Mesenchymal stem cell (in vitro differentiated cells and primary cell): ENCODE data around the gene RUSC2.

Experiments used
- DNase-seq: peaks from one replicate; pipeline ENCODE4 v3.0.0-alpha.2; 2013
- H2AFZ ChIP-seq: one replicate; pipeline ENCODE4 v1.6.1; 2013; ENCODE audit warnings: low read depth, mild to moderate bottlenecking, control low read depth, inconsistent platforms, low read length, moderate library complexity
- H2AK5ac ChIP-seq: 2 replicates; pipeline ENCODE4 v1.6.1; 2013; ENCODE audit warnings: low read length, moderate library complexity, mild to moderate bottlenecking, inconsistent platforms; ENCODE audit not compliant: severe bottlenecking
- H2BK120ac ChIP-seq: one replicate; pipeline ENCODE4 v1.6.1; 2013; ENCODE audit warnings: low read depth, mild to moderate bottlenecking, inconsistent platforms, low read length, moderate library complexity
- H2BK12ac ChIP-seq, 2 experiments: one replicate each; pipeline ENCODE4 v1.6.1; 2013; ENCODE audit warnings: inconsistent platforms in 2 of 2, low read length in 2 of 2, mild to moderate bottlenecking in 2 of 2, moderate library complexity in 2 of 2, control low read depth in 1 of 2
- H2BK15ac ChIP-seq: one replicate; pipeline ENCODE4 v1.6.1; 2013; ENCODE audit warnings: mild to moderate bottlenecking, low read depth, inconsistent platforms; ENCODE audit not compliant: poor library complexity, severe bottlenecking
- H2BK5ac ChIP-seq: 2 replicates; pipeline ENCODE4 v1.6.1; 2013; ENCODE audit warnings: low read depth, mild to moderate bottlenecking, low read length, control low read depth, inconsistent platforms; ENCODE audit not compliant: poor library complexity, severe bottlenecking
- H3K14ac ChIP-seq, 2 experiments: one replicate each; pipeline ENCODE4 v1.6.1; 2013; ENCODE audit warnings: inconsistent platforms in 2 of 2, low read length in 2 of 2, control low read depth in 1 of 2, mild to moderate bottlenecking in 1 of 2, moderate library complexity in 1 of 2
- H3K18ac ChIP-seq, 2 experiments: one replicate each; pipeline ENCODE4 v1.6.1; 2013; ENCODE audit warnings: inconsistent platforms in 2 of 2, low read length in 2 of 2, control low read depth in 1 of 2, low read depth in 1 of 2, mild to moderate bottlenecking in 1 of 2
- H3K23ac ChIP-seq, 2 experiments: one replicate each; pipeline ENCODE4 v1.6.1; 2013; ENCODE audit warnings: inconsistent platforms in 2 of 2, low read length in 2 of 2, mild to moderate bottlenecking in 2 of 2, moderate library complexity in 2 of 2, control low read depth in 1 of 2
- H3K27ac ChIP-seq: 2 replicates; pipeline ENCODE4 v1.5.1; 2013; ENCODE audit warnings: mild to moderate bottlenecking, moderate library complexity, low read length, control low read depth, inconsistent platforms; ENCODE audit not compliant: poor library complexity, severe bottlenecking
- H3K27me3 ChIP-seq, 2 experiments: 2 replicates each; pipeline versions ENCODE4 v1.6.1 to v1.7.0; 2013; ENCODE audit warnings: low read length in 2 of 2, mild to moderate bottlenecking in 2 of 2, moderate library complexity in 2 of 2, control low read depth in 1 of 2, inconsistent platforms in 1 of 2; ENCODE audit not compliant: control insufficient read depth in 1 of 2, insufficient read depth in 1 of 2
- H3K36me3 ChIP-seq, 2 experiments: 2 replicates each; pipeline versions ENCODE4 v1.6.1 to v1.7.0; 2013; ENCODE audit warnings: low read length in 2 of 2, control low read depth in 1 of 2, inconsistent platforms in 1 of 2, low read depth in 1 of 2, mild to moderate bottlenecking in 1 of 2; ENCODE audit not compliant: insufficient read depth in 2 of 2, control insufficient read depth in 1 of 2
- H3K4ac ChIP-seq, 2 experiments: one replicate each; pipeline ENCODE4 v1.6.1; 2013; ENCODE audit warnings: inconsistent platforms in 2 of 2, low read length in 2 of 2, mild to moderate bottlenecking in 2 of 2, moderate library complexity in 2 of 2, control low read depth in 1 of 2, low read depth in 1 of 2
- H3K4me1 ChIP-seq: 2 replicates; pipeline ENCODE4 v1.6.1; 2013; ENCODE audit warnings: low read depth, low read length, control low read depth; ENCODE audit not compliant: control insufficient read depth, insufficient read depth
- H3K4me2 ChIP-seq: 2 replicates; pipeline ENCODE4 v1.6.1; 2013; ENCODE audit warnings: low read length, mild to moderate bottlenecking, inconsistent platforms; ENCODE audit not compliant: poor library complexity, severe bottlenecking
- H3K4me3 ChIP-seq, 2 experiments: 2 replicates each; pipeline versions ENCODE4 v1.5.1 to v1.7.0; 2013; ENCODE audit warnings: low read length in 2 of 2, mild to moderate bottlenecking in 2 of 2, control low read depth in 1 of 2, low read depth in 1 of 2; ENCODE audit not compliant: insufficient read depth in 1 of 2
- H3K79me1 ChIP-seq: replicated peaks from 2 replicates; pipeline ENCODE4 v1.6.1; 2013; ENCODE audit warnings: mild to moderate bottlenecking, control low read depth, low read length, inconsistent platforms; ENCODE audit not compliant: poor library complexity, severe bottlenecking
- H3K9ac ChIP-seq: 2 replicates; pipeline ENCODE4 v1.7.0; 2013; ENCODE audit warnings: mild to moderate bottlenecking, low read length, moderate library complexity
- H3K9me3 ChIP-seq: 2 replicates; pipeline ENCODE4 v1.7.0; 2013; ENCODE audit warnings: mild to moderate bottlenecking, low read length; ENCODE audit not compliant: control insufficient read depth
- H4K8ac ChIP-seq: one replicate; pipeline ENCODE4 v1.6.1; 2013; ENCODE audit warnings: inconsistent platforms, mild to moderate bottlenecking, low read length, moderate library complexity
- H4K91ac ChIP-seq: one replicate; pipeline ENCODE4 v1.6.1; 2013; ENCODE audit warnings: mild to moderate bottlenecking, low read length, inconsistent platforms
- WGBS: methylation state at CpG from one replicate; pipeline ENCODE4 v1.1.7; 2013; ENCODE audit warnings: mixed read lengths; 5-methylcytosine and 5-hydroxymethylcytosine counted together

RUSC2 gene

GRCh38 chr9:35499701-35500030 lies 9.8 kb downstream of the RUSC2 start:
- no peak overlapping the region for H2BK12ac ChIP-seq
- no peak overlapping the region for H3K14ac ChIP-seq
- H3K4me1 ChIP-seq = peaks cover 1% of the 10 kb centered on the region
- no peak overlapping the region for H2AK5ac ChIP-seq
- H3K27ac ChIP-seq = no peak overlapping the region
- H3K36me3 ChIP-seq = peaks cover 9 to 22% of the 10 kb centered on the region in 2 experiments
- no peaks in the 10 kb centered on the region for H3K27me3 ChIP-seq
- peaks cover 15% of the 10 kb centered on the region for H3K79me1 ChIP-seq
- WGBS = 100% methylated on average over 1 of the region's 2 CpGs
- no peak overlapping the region for H2AFZ ChIP-seq
- H3K4me2 ChIP-seq = no peak overlapping the region
- H2BK5ac ChIP-seq = no peak overlapping the region
- H3K18ac ChIP-seq = no peak overlapping the region
- no peak overlapping the region for H3K23ac ChIP-seq
- no peak overlapping the region for H3K4ac ChIP-seq
- H4K8ac ChIP-seq = no peak overlapping the region
- no peak overlapping the region for H2BK120ac ChIP-seq
- peak overlapping the region; percentile 47 for H3K9ac ChIP-seq
- no peak overlapping the region for H2BK15ac ChIP-seq
- no peaks in the 10 kb centered on the region for H3K9me3 ChIP-seq
- DNase-seq = no peak
- no peak overlapping the region for H4K91ac ChIP-seq
- no peak overlapping the region for H3K4me3 ChIP-seq

- Histone ChIP-seq H4K8ac (no peak overlapping the region), H3K27ac (no peak overlapping the region), H3K14ac (no peak overlapping the region), H3K9ac (peak overlapping the region; percentile 47), H3K36me3 (peaks cover 9 to 22% of the 10 kb centered on the region in 2 experiments), H2AFZ (no peak overlapping the region), H2BK12ac (no peak overlapping the region), H2BK5ac (no peak overlapping the region), H2AK5ac (no peak overlapping the region), H3K18ac (no peak overlapping the region), H3K4me1 (peaks cover 1% of the 10 kb centered on the region), H3K4me2 (no peak overlapping the region), H3K4me3 (no peak overlapping the region), H3K27me3 (no peaks in the 10 kb centered on the region), H3K4ac (no peak overlapping the region), H4K91ac (no peak overlapping the region), H3K23ac (no peak overlapping the region), H3K79me1 (peaks cover 15% of the 10 kb centered on the region), H2BK120ac (no peak overlapping the region), H3K9me3 (no peaks in the 10 kb centered on the region), H2BK15ac (no peak overlapping the region)
- no CpG with 5 or more reads among the region's 1 CpG for WGBS
- no peak for DNase-seq
Observed at GRCh38 chr9:35500130-35500748, 10.3 kb downstream of the RUSC2 start.

- Histone ChIP-seq H3K14ac (no peak overlapping the region), H2BK12ac (no peak overlapping the region)
- WGBS = 86% methylated on average over 1 of the region's 1 CpG
Observed at GRCh38 chr9:35501946-35502345, 12.0 kb downstream of the RUSC2 start.

GRCh38 chr9:35506359-35506758 lies 16.4 kb downstream of the RUSC2 start:
- H4K91ac ChIP-seq = no peak overlapping the region
- WGBS = 100% methylated on average over 1 of the region's 2 CpGs
- H2AFZ ChIP-seq = no peak overlapping the region
- peaks cover 11% of the 10 kb centered on the region for H3K79me1 ChIP-seq
- H3K23ac ChIP-seq = no peak overlapping the region
- no peak overlapping the region for H2BK120ac ChIP-seq
- no peak overlapping the region for H2AK5ac ChIP-seq
- H3K36me3 ChIP-seq = peaks cover 6 to 17% of the 10 kb centered on the region in 2 experiments
- H3K27ac ChIP-seq = no peak overlapping the region
- H2BK5ac ChIP-seq = no peak overlapping the region
- H3K4me3 ChIP-seq = no peak overlapping the region
- H2BK15ac ChIP-seq = no peak overlapping the region
- no peak overlapping the region for H4K8ac ChIP-seq
- no peak overlapping the region for H2BK12ac ChIP-seq
- no peak overlapping the region for H3K4ac ChIP-seq
- H3K4me2 ChIP-seq = no peak overlapping the region
- H3K27me3 ChIP-seq = no peaks in the 10 kb centered on the region
- no peaks in the 10 kb centered on the region for H3K9me3 ChIP-seq
- no peak for DNase-seq
- H3K9ac ChIP-seq = no peak overlapping the region
- H3K14ac ChIP-seq = no peak overlapping the region
- no peak overlapping the region for H3K18ac ChIP-seq
- peaks cover 6% of the 10 kb centered on the region for H3K4me1 ChIP-seq

More at GRCh38 chr9:35501946-35502345, 12.0 kb downstream of the RUSC2 start:
- Histone ChIP-seq H3K4ac (no peak overlapping the region), H4K91ac (no peak overlapping the region), H2BK15ac (no peak overlapping the region), H3K36me3 (peaks cover 7 to 10% of the 10 kb centered on the region in 2 experiments), H3K4me2 (no peak overlapping the region), H3K9me3 (no peaks in the 10 kb centered on the region), H2AK5ac (no peak overlapping the region), H3K23ac (no peak overlapping the region), H3K27ac (no peak overlapping the region), H2BK120ac (no peak overlapping the region), H2AFZ (no peak overlapping the region), H3K79me1 (peaks cover 14% of the 10 kb centered on the region), H3K9ac (peak overlapping the region; percentile 20), H4K8ac (no peak overlapping the region), H2BK5ac (no peak overlapping the region), H3K27me3 (no peaks in the 10 kb centered on the region), H3K4me3 (no peak overlapping the region), H3K4me1 (peaks cover 2% of the 10 kb centered on the region), H3K18ac (no peak overlapping the region)
- no peak for DNase-seq
